IMR-90 (cell line): ENCODE measurements around the gene KCNK10. TPM values are rescaled to one million over a fixed set of nuclear protein-coding genes. Genes with fewer than 3 reads are reported as not detected.

Experiments used
- ATAC-seq: fragments of 200-7000 bp; cut with Tn5 transposase; 2 replicates; pipeline ENCODE4 v1.9.1; 2020; ENCODE audit warnings: low read depth, mild to moderate bottlenecking, moderate library complexity
- BruUV-seq: library from RNA; stranded (reverse); fragments of 400-500 nt; replicated peaks from 2 replicates; lab custom pipeline; 2021; lab: Mats Ljungman, UMichigan
- CTCF ChIA-PET: fragments of 300-600 bp; formaldehyde crosslinking; extraction: SDS; loops from one replicate; lab custom pipeline; 2021; ENCODE audit warnings: antibody characterized with exemption; lab: Yijun Ruan, JAX
- POLR2A ChIA-PET: fragments of 300-600 bp; sonication (Branson Sonifier 250); formaldehyde crosslinking; loops from one replicate; lab custom pipeline; 2022; ENCODE audit warnings: antibody characterized with exemption; ENCODE audit not compliant: unreplicated experiment; lab: Charles Lee
- DNase-seq: peaks from one replicate; pipeline ENCODE4 v3.0.0; 2013
- H2AFZ ChIP-seq: replicated peaks from 2 replicates; pipeline ENCODE3; 2013; ENCODE audit warnings: low read length, mild to moderate bottlenecking; ENCODE audit not compliant: poor library complexity
- H2AK5ac ChIP-seq: 2 replicates; pipeline ENCODE4 v1.6.1; 2013; ENCODE audit warnings: low read depth, low read length, inconsistent platforms
- H2AK9ac ChIP-seq: replicated peaks from 2 replicates; pipeline ENCODE3; 2013; ENCODE audit warnings: mild to moderate bottlenecking, low read depth, low read length, moderate library complexity; ENCODE audit not compliant: poor library complexity
- H2BK120ac ChIP-seq: 2 replicates; pipeline ENCODE4 v1.6.1; 2013; ENCODE audit warnings: low read depth, low read length, inconsistent platforms
- H2BK15ac ChIP-seq: 3 replicates; pipeline ENCODE4 v1.6.1; 2013; ENCODE audit warnings: low read depth, low read length, inconsistent platforms
- H2BK20ac ChIP-seq: 2 replicates; pipeline ENCODE4 v1.6.1; 2013; ENCODE audit warnings: low read depth, mild to moderate bottlenecking, inconsistent platforms, low read length, moderate library complexity
- H2BK5ac ChIP-seq: 2 replicates; pipeline ENCODE4 v1.6.1; 2013; ENCODE audit warnings: mild to moderate bottlenecking, low read depth, low read length, inconsistent platforms; ENCODE audit not compliant: poor library complexity, severe bottlenecking
- H3K14ac ChIP-seq: replicated peaks from 2 replicates; pipeline ENCODE4 v1.6.1; 2013; ENCODE audit warnings: low read depth, low read length, inconsistent platforms
- H3K18ac ChIP-seq: 2 replicates; pipeline ENCODE4 v1.6.1; 2013; ENCODE audit warnings: low read depth, low read length, control low read depth
- H3K23ac ChIP-seq: 2 replicates; pipeline ENCODE4 v1.6.1; 2013; ENCODE audit warnings: low read depth, low read length, inconsistent platforms
- H3K27ac ChIP-seq: 2 replicates; pipeline ENCODE4 v1.5.1; 2013; ENCODE audit warnings: mild to moderate bottlenecking, control low read depth, low read length; ENCODE audit not compliant: insufficient read depth
- H3K27me3 ChIP-seq: 2 replicates; pipeline ENCODE4 v1.6.1; 2013; ENCODE audit warnings: low read length; ENCODE audit not compliant: control insufficient read depth, insufficient read depth
- H3K36me3 ChIP-seq: 2 replicates; pipeline ENCODE4 v1.6.1; 2013; ENCODE audit warnings: low read length, mixed read lengths; ENCODE audit not compliant: control insufficient read depth, insufficient read depth
- H3K4ac ChIP-seq: 2 replicates; pipeline ENCODE4 v1.6.1; 2013; ENCODE audit warnings: low read depth, low read length, inconsistent platforms
- H3K4me1 ChIP-seq: 2 replicates; pipeline ENCODE4 v1.6.1; 2013; ENCODE audit warnings: low read length, mixed read lengths; ENCODE audit not compliant: control insufficient read depth, insufficient read depth
- H3K4me2 ChIP-seq: 2 replicates; pipeline ENCODE4 v1.6.1; 2013; ENCODE audit warnings: low read depth, mild to moderate bottlenecking, control low read depth, low read length, moderate library complexity
- H3K4me3 ChIP-seq: 2 replicates; pipeline ENCODE4 v1.5.1; 2013; ENCODE audit warnings: low read depth, mild to moderate bottlenecking, control low read depth, low read length, moderate library complexity; ENCODE audit not compliant: insufficient read depth
- H3K56ac ChIP-seq: 2 replicates; pipeline ENCODE4 v1.6.1; 2013; ENCODE audit warnings: low read length, inconsistent platforms; ENCODE audit not compliant: insufficient read depth; ENCODE audit errors: extremely low read depth
- H3K79me1 ChIP-seq, 2 experiments: 2 replicates each; pipeline ENCODE4 v1.6.1; 2013; ENCODE audit warnings: low read length in 2 of 2, inconsistent platforms in 1 of 2, low read depth in 1 of 2
- H3K9ac ChIP-seq: 2 replicates; pipeline ENCODE4 v1.6.1; 2013; ENCODE audit warnings: low read depth, low read length, control low read depth
- H3K9me1 ChIP-seq: 2 replicates; pipeline ENCODE4 v1.6.1; 2013; ENCODE audit warnings: low read length, inconsistent platforms; ENCODE audit not compliant: insufficient read depth
- H3K9me3 ChIP-seq: 2 replicates; pipeline ENCODE4 v1.6.1; 2013; ENCODE audit warnings: low read length; ENCODE audit not compliant: control insufficient read depth, insufficient read depth
- H4K20me1 ChIP-seq: 2 replicates; pipeline ENCODE4 v1.6.1; 2013; ENCODE audit warnings: low read length, inconsistent platforms; ENCODE audit not compliant: insufficient read depth
- H4K5ac ChIP-seq: 2 replicates; pipeline ENCODE4 v1.6.1; 2013; ENCODE audit warnings: mild to moderate bottlenecking, low read depth, low read length, control low read depth
- H4K8ac ChIP-seq, 2 experiments: 2 replicates each; pipeline ENCODE4 v1.6.1; 2013; ENCODE audit warnings: low read depth in 2 of 2, low read length in 2 of 2, control low read depth in 1 of 2, inconsistent platforms in 1 of 2
- H4K91ac ChIP-seq: 2 replicates; pipeline ENCODE4 v1.6.1; 2013; ENCODE audit warnings: low read depth, low read length, inconsistent platforms; ENCODE audit not compliant: insufficient read depth
- CHD1 ChIP-seq: IDR thresholded peaks from 2 replicates; pipeline ENCODE4 v1.6.1; 2012; ENCODE audit warnings: low read depth, low read length, improper control_type of control experiment
- ELK1 ChIP-seq: fragments of 150-350 bp; IDR thresholded peaks from 2 replicates; pipeline ENCODE4 v1.6.1; 2016; ENCODE audit warnings: low read depth, mild to moderate bottlenecking, low read length, moderate library complexity, borderline replicate concordance
- FOS ChIP-seq: fragments of 150-350 bp; IDR thresholded peaks from 2 replicates; pipeline ENCODE4 v1.6.1; 2016; ENCODE audit warnings: low read depth, low read length
- MAZ ChIP-seq: IDR thresholded peaks from 2 replicates; pipeline ENCODE4 v1.6.1; 2012; ENCODE audit warnings: low read depth, mild to moderate bottlenecking, low read length, improper control_type of control experiment, moderate library complexity, borderline replicate concordance
- WGBS, 2 experiments: methylation state at CpG; one replicate each; pipeline versions ENCODE4 v1.1.5 to v1.1.7; 2013; ENCODE audit warnings: missing lambda C conversion rate in 2 of 2; ENCODE audit not compliant: insufficient read length in 1 of 2; ENCODE audit errors: extremely low coverage in 2 of 2; 5-methylcytosine and 5-hydroxymethylcytosine counted together
- dilution Hi-C: fragments of 300-500 bp; cut with HindIII; formaldehyde crosslinking; loops from one replicate; pipeline ENCODE4 v1.14.3; 2018; ENCODE audit warnings: low sequenced_read_pairs; ENCODE audit not compliant: unreplicated experiment
- in situ Hi-C: fragments of 300-500 bp; cut with MboI; formaldehyde crosslinking; loops from 3 replicates; pipeline ENCODE4 v1.14.3; 2019; ENCODE audit warnings: low sequenced_read_pairs, inconsistent platforms, mixed read lengths
- intact Hi-C: fragments of 100-400 bp; cut with micrococcal nuclease; formaldehyde crosslinking; loops from 2 replicates; pipeline ENCODE4 v1.10.0; 2022
- polyA plus RNA-seq, 3 experiments: library from polyadenylated mRNA; depleted of rRNA; stranded (reverse); fragments of >200 nt; gene quantifications; 2 replicates each; pipeline ENCODE4 v1.2.3, GENCODE V29; 2012; ENCODE audit warnings: low replicate concordance in 1 of 3
- total RNA-seq: library from RNA; depleted of rRNA; stranded (reverse); fragments of >200 nt; gene quantifications from 2 replicates; pipeline ENCODE4 v1.2.3, GENCODE V29; 2012

Gene KCNK10
- total and polyA plus RNA-seq, 2 of the 4 experiments (the other 2 are of a cell fraction), result not detected

DNA sequence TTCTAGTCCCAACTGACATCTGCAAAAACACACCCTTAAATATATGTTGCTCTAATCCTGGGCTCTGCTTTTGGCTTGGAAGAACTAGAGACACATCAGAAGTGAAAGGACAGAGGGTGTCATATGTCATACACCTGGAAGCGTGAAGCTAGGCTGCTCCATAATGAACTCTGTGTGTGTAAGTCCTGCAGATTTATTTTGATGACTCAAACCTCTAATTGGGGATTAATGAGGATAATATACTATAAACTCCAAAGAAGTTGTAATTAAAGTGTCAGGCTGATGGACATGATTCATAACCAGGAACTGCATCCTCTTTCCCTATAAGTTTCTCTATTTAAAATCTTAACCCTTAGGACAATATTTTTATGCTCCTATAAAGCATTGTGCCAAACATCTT lies 4.4 kb upstream of the KCNK10 start:
- Histone ChIP-seq H3K9me3 (peaks cover 3% of the 10 kb centered on the region; the same call in 1 of the 2 replicates), H4K20me1 (no peaks in the 10 kb centered on the region), H2BK5ac (no peak overlapping the region), H3K27ac (no peak overlapping the region), H3K23ac (no peak overlapping the region), H2AK5ac (no peak overlapping the region), H3K9ac (no peak overlapping the region), H3K14ac (no peak overlapping the region), H3K4me1 (peaks cover 3% of the 10 kb centered on the region; the same call in 1 of the 2 replicates), H3K36me3 (no peaks in the 10 kb centered on the region), H2AK9ac (no peak overlapping the region), H3K18ac (no peak overlapping the region), H3K56ac (no peak overlapping the region), H3K4me2 (no peak overlapping the region), H2BK120ac (no peak overlapping the region), H4K5ac (no peak overlapping the region), H2BK15ac (no peak overlapping the region), H4K91ac (no peak overlapping the region), H3K4me3 (no peak overlapping the region), H3K4ac (no peak overlapping the region), H3K27me3 (peaks cover 45% of the 10 kb centered on the region), H4K8ac (no peak overlapping the region), H2AFZ (no peak overlapping the region), H2BK20ac (no peak overlapping the region), H3K79me1 (no peaks in the 10 kb centered on the region), H3K9me1 (no peaks in the 10 kb centered on the region)
- CTCF ChIA-PET, result no interaction called here
- WGBS, 2 experiments, result no CpG with 5 or more reads among the region's 1 CpG
- POLR2A ChIA-PET, result no interaction called here
- TF ChIP-seq CHD1 (no peak), MAZ (no peak), FOS (no peak), ELK1 (no peak)
- DNase-seq (no peak), ATAC-seq (no peak)
- dilution Hi-C loops (no loop called here), in situ Hi-C loops (no loop called here), intact Hi-C loops (no loop called here)
- BruUV-seq, result no TSS peak
